Spleen (tissue), 7 donors: ENCODE measurements around the gene PROM2.

ENCODE experiments used
- CTCF ChIP-seq, 11 experiments: fragments of 200-600 bp in 7 of 11; fragments of 450-650 bp in 4 of 11; sonication (generic) in 4 of 11; IDR thresholded peaks in 8 of 11; conservative IDR thresholded peaks in 3 of 11; 1 replicate in 7 of 11; 2 replicates in 4 of 11; pipeline versions ENCODE4 v1.4.0 to v1.8.0; 2016 to 2021; ENCODE audit warnings: antibody characterized with exemption in 11 of 11, inconsistent platforms in 4 of 11, mild to moderate bottlenecking in 1 of 11
- POLR2A ChIP-seq, 3 donors: fragments of 450-650 bp; IDR thresholded peaks; one replicate each; pipeline ENCODE4 v1.5.1; 2017; ENCODE audit warnings: antibody characterized with exemption in 3 of 3, mild to moderate bottlenecking in 1 of 3
- POLR2AphosphoS5 ChIP-seq, 3 donors: sonication (generic); formaldehyde crosslinking; IDR thresholded peaks; one replicate each; pipeline ENCODE4 v1.5.1; 2017; ENCODE audit warnings: antibody characterized with exemption in 3 of 3
- donor health status: DM: no; HTN: no; CAD: no; lungs with moderate emphysema.
- donor health status: DM: no; HTN: no; CAD: no.
- donor health status: DM: no; HTN: no; CAD: no.

GRCh38 chr2:95273566-95274290, 521 bp upstream of the PROM2 start:
- no peak for TF ChIP-seq POLR2AphosphoS5 (IDR thresholded peaks at IDR 0.05)
- TF ChIP-seq POLR2A (IDR thresholded peaks at IDR 0.05): no peak
- no peak for TF ChIP-seq CTCF (IDR thresholded peaks at IDR 0.05 in 8 of 11, conservative IDR thresholded peaks at IDR 0.05 in 3 of 11)
